Measurements from ENCODE around the gene STC2.

DNA sequence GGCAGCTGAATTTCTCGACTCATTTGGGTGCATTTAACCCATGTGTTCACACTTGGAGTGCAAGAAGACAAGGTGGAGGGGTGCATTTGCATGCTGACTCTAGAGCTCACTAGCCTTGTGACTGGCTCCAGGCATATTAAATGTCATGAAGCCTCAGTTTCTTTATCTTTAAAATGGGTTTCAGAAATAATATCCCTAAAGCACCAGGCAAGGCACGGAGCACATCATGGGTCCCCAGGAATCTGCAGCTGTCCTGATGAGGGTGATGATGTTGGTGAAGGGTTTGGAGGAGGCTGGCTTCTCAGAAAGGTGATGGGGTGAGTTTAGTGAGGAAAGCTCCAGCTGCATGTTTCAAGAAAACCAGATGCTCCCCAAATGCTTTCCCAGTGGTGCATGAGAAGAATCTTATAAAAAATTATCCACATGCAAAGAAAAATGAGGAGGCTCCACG is 14.8 kb downstream of the STC2 start:
- TF ChIP-seq, protein P1, sequence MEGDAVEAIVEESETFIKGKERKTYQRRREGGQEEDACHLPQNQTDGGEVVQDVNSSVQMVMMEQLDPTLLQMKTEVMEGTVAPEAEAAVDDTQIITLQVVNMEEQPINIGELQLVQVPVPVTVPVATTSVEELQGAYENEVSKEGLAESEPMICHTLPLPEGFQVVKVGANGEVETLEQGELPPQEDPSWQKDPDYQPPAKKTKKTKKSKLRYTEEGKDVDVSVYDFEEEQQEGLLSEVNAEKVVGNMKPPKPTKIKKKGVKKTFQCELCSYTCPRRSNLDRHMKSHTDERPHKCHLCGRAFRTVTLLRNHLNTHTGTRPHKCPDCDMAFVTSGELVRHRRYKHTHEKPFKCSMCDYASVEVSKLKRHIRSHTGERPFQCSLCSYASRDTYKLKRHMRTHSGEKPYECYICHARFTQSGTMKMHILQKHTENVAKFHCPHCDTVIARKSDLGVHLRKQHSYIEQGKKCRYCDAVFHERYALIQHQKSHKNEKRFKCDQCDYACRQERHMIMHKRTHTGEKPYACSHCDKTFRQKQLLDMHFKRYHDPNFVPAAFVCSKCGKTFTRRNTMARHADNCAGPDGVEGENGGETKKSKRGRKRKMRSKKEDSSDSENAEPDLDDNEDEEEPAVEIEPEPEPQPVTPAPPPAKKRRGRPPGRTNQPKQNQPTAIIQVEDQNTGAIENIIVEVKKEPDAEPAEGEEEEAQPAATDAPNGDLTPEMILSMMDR (IDR thresholded peaks at IDR 0.05), result no peak
- TF ChIP-seq POLR2A (IDR thresholded peaks at IDR 0.05), result no peak
